Inflammatory macrophage (primary cell): ENCODE measurements around the gene IAH1.

Experiments used
- DNase-seq, 2 donors: peaks; one replicate each; pipeline ENCODE4 v3.0.0-alpha.2; 2020 to 2022
- total RNA-seq, 18 experiments: gene quantifications; one replicate each; lab custom pipeline; 2026; ENCODE audit warnings: mixed read lengths in 6 of 18, inconsistent platforms in 2 of 18; lab: John Stamatoyannopoulos, UW

IAH1 gene
- 19.0 to 61.9 (median 42.2) reads per million in 18 experiments for total RNA-seq

- DNase-seq: peak; percentile 69 to 88
These were observed at the start of gene IAH1 for GRCh38 chr2:9474361-9475057. Gene IAH1 (plus strand): TSS chr2:9474551. CDS start chr2:9474567, 16 bp downstream.

- no peak for DNase-seq
These were observed 45.3 kb upstream of the IAH1 start for GRCh38 chr2:9428965-9429577.

- DNase-seq: no peak
These were observed 43.7 kb upstream of the IAH1 start for GRCh38 chr2:9430316-9431293.

- no peak for DNase-seq
These were observed 39.9 kb upstream of the IAH1 start for GRCh38 chr2:9434489-9434888.

GRCh38 chr2:9439536-9439935 lies 34.8 kb upstream of the IAH1 start:
- DNase-seq: no peak

- DNase-seq: no peak
These were observed 34.2 kb upstream of the IAH1 start for GRCh38 chr2:9440058-9440727.

- DNase-seq: no peak
These were observed 32.8 kb upstream of the IAH1 start for GRCh38 chr2:9441556-9441955.

GRCh38 chr2:9443526-9443925 lies 30.8 kb upstream of the IAH1 start:
- no peak for DNase-seq

GRCh38 chr2:9445089-9445488 lies 29.3 kb upstream of the IAH1 start:
- no peak for DNase-seq

GRCh38 chr2:9451231-9451630 lies 23.1 kb upstream of the IAH1 start:
- no peak for DNase-seq

GRCh38 chr2:9460441-9461017 lies 13.8 kb upstream of the IAH1 start:
- no peak for DNase-seq

GRCh38 chr2:9461079-9461478 lies 13.3 kb upstream of the IAH1 start:
- no peak for DNase-seq

- DNase-seq: no peak
These were observed 12.0 kb upstream of the IAH1 start for GRCh38 chr2:9462313-9462712.

- no peak for DNase-seq
These were observed 11.3 kb upstream of the IAH1 start for GRCh38 chr2:9462886-9463697.

- DNase-seq: peak; percentile 26 to 42
These were observed 10.7 kb upstream of the IAH1 start for GRCh38 chr2:9463698-9464034.

- DNase-seq: no peak
These were observed 9.2 kb upstream of the IAH1 start for GRCh38 chr2:9465170-9465569.

GRCh38 chr2:9466147-9466683 lies 8.1 kb upstream of the IAH1 start:
- no peak for DNase-seq

GRCh38 chr2:9467687-9468086 lies 6.7 kb upstream of the IAH1 start:
- DNase-seq: no peak

GRCh38 chr2:9471206-9471605 lies 3.1 kb upstream of the IAH1 start:
- DNase-seq: no peak

GRCh38 chr2:9472511-9472910 lies 1.8 kb upstream of the IAH1 start:
- DNase-seq: no peak

GRCh38 chr2:9473308-9473984 lies 905 bp upstream of the IAH1 start:
- no peak for DNase-seq
